GM12801 (cell line): ENCODE measurements around the gene NFIX.

Source experiments
- CTCF ChIP-seq: IDR thresholded peaks from one replicate; pipeline ENCODE4 v1.5.1; 2011; ENCODE audit warnings: control low read depth; ENCODE audit not compliant: insufficient read length; ENCODE audit errors: extremely low read depth

The NFIX gene

GRCh38 chr19:12956446-12957388 lies 38.6 kb upstream of the NFIX start, which contains the start of gene GADD45GIP1:
GADD45GIP1 (minus strand) TSS chr19:12957223; CDS start chr19:12957212, 11 bp downstream.
- TF ChIP-seq CTCF, result no peak

- no peak for TF ChIP-seq CTCF
These were observed 35.8 kb upstream of the NFIX start for GRCh38 chr19:12959481-12959880.

GRCh38 chr19:12965017-12965811 lies 30.1 kb upstream of the NFIX start:
- TF ChIP-seq CTCF, result peak; percentile 36

GRCh38 chr19:12965812-12966135 lies 29.5 kb upstream of the NFIX start:
- no peak for TF ChIP-seq CTCF

- no peak for TF ChIP-seq CTCF
These were observed 27.4 kb upstream of the NFIX start for GRCh38 chr19:12967907-12968306.

- no peak for TF ChIP-seq CTCF
These were observed 25.8 kb upstream of the NFIX start, which contains the start of gene DAND5 for GRCh38 chr19:12969292-12969988. DAND5 (plus strand) TSS chr19:12969576; CDS start chr19:12969661, 85 bp downstream.
